ENCODE measurements around the gene CNTN4.

GRCh38 chr3:2938711-2939110, 840.0 kb downstream of the CNTN4 start:
- TF ChIP-seq, protein P1, sequence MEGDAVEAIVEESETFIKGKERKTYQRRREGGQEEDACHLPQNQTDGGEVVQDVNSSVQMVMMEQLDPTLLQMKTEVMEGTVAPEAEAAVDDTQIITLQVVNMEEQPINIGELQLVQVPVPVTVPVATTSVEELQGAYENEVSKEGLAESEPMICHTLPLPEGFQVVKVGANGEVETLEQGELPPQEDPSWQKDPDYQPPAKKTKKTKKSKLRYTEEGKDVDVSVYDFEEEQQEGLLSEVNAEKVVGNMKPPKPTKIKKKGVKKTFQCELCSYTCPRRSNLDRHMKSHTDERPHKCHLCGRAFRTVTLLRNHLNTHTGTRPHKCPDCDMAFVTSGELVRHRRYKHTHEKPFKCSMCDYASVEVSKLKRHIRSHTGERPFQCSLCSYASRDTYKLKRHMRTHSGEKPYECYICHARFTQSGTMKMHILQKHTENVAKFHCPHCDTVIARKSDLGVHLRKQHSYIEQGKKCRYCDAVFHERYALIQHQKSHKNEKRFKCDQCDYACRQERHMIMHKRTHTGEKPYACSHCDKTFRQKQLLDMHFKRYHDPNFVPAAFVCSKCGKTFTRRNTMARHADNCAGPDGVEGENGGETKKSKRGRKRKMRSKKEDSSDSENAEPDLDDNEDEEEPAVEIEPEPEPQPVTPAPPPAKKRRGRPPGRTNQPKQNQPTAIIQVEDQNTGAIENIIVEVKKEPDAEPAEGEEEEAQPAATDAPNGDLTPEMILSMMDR (IDR thresholded peaks at IDR 0.05; ENCODE audit: extremely low read depth in 1 of 2, insufficient read depth in 1 of 2, low read depth in 1 of 2, low read length in 2 of 2) = no peak
- TF ChIP-seq POLR2A (IDR thresholded peaks at IDR 0.05; ENCODE audit: low read depth, low read length) (no peak), FOS (IDR thresholded peaks at IDR 0.05; ENCODE audit: borderline replicate concordance, insufficient read depth, low read length) (no peak), EZH2 (IDR thresholded peaks at IDR 0.05; ENCODE audit: borderline replicate concordance, low read depth, low read length, severe bottlenecking) (no peak), JUN (IDR thresholded peaks at IDR 0.05; ENCODE audit: borderline replicate concordance, insufficient read depth, insufficient read length, low read depth) (no peak), POLR2AphosphoS5 (IDR thresholded peaks at IDR 0.05; ENCODE audit: insufficient read depth, low read depth, low read length) (no peak)
- TF ChIP-seq, protein P2, sequence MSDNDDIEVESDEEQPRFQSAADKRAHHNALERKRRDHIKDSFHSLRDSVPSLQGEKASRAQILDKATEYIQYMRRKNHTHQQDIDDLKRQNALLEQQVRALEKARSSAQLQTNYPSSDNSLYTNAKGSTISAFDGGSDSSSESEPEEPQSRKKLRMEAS (IDR thresholded peaks at IDR 0.05; ENCODE audit: insufficient read depth, insufficient read length) = no peak

Data from endothelial cell of umbilical vein (primary cell).